Activated CD8-positive, alpha-beta T cell treated with anti-CD3 and anti-CD28 coated beads for 36 hours (primary cell): ENCODE measurements around the gene FGD6. TPM values are rescaled to one million over a fixed set of nuclear protein-coding genes. Genes with fewer than 3 reads are reported as not detected.

Experiments
- ATAC-seq: fragments of 200-7000 bp; cut with Tn5 transposase; one replicate; pipeline ENCODE4 v1.10.0; 2021; ENCODE audit warnings: mild to moderate bottlenecking, moderate library complexity
- CTCF ChIA-PET: fragments of 350-600 bp; sonication (Branson Sonifier 250); formaldehyde crosslinking; loops from one replicate; lab custom pipeline; 2021; ENCODE audit warnings: antibody characterized with exemption; lab: Charles Lee
- POLR2A ChIA-PET: fragments of 350-600 bp; sonication (Branson Sonifier 250); formaldehyde crosslinking; loops from one replicate; lab custom pipeline; 2021; ENCODE audit warnings: antibody characterized with exemption; lab: Charles Lee
- DNase-seq: peaks from one replicate; pipeline ENCODE4 v3.0.0-alpha.2; 2020
- H3K27ac Mint-ChIP-seq: one replicate; pipeline ENCODE4 v1.8.0; 2021; ENCODE audit warnings: mild to moderate bottlenecking, mixed read lengths
- H3K27me3 Mint-ChIP-seq: one replicate; pipeline ENCODE4 v1.8.0; 2021; ENCODE audit warnings: mixed read lengths
- H3K36me3 Mint-ChIP-seq: one replicate; pipeline ENCODE4 v1.8.0; 2021; ENCODE audit warnings: low read depth, mixed read lengths
- H3K4me1 Mint-ChIP-seq: one replicate; pipeline ENCODE4 v1.8.0; 2021; ENCODE audit warnings: low read depth, mixed read lengths
- H3K4me3 Mint-ChIP-seq: one replicate; pipeline ENCODE4 v1.8.0; 2021; ENCODE audit warnings: mild to moderate bottlenecking, moderate library complexity, mixed read lengths
- H3K9me3 Mint-ChIP-seq: one replicate; pipeline ENCODE4 v1.8.0; 2021; ENCODE audit warnings: mixed read lengths
- CTCF ChIP-seq: fragments of 200-600 bp; IDR thresholded peaks from one replicate; pipeline ENCODE4 v1.8.0; 2022; ENCODE audit warnings: antibody characterized with exemption, mild to moderate bottlenecking
- intact Hi-C: fragments of 100-400 bp; cut with micrococcal nuclease; formaldehyde crosslinking; loops from one replicate; pipeline ENCODE4 v1.10.0; 2022
- total RNA-seq, 2 experiments: library from RNA; stranded (reverse); gene quantifications; one replicate each; pipeline ENCODE4 v1.2.3, GENCODE V29; 2021

FGD6 gene
- total RNA-seq, 2 experiments from 2014 or later = 0.41 to 0.54 TPM

DNA sequence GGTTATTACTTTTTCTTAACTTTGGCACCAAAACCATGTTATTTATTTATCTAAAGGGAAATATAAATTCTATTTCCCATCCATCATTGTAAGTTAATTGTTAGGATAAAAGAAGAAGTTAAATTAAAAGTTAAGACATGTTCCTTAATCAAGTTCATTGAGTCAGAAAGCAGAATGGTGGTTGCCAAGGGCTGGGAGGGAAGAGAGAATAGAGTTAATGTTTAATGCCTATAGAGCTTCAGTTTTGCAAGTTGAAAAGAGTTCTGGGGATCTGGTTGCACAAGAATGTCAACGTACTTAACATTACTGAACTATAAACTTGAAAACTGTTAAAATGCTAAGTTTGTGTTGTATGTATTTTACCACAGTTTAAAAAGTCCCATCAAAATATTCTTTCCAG, 80.7 kb downstream of the FGD6 start:
- POLR2A ChIA-PET = no interaction called here
- CTCF ChIA-PET = interaction anchor here (1.3 kb wide), 1 partner anchor 20 kb away, joined by 3 read pairs; no protein-coding TSS in a partner anchor
- TF ChIP-seq CTCF = no peak

DNA sequence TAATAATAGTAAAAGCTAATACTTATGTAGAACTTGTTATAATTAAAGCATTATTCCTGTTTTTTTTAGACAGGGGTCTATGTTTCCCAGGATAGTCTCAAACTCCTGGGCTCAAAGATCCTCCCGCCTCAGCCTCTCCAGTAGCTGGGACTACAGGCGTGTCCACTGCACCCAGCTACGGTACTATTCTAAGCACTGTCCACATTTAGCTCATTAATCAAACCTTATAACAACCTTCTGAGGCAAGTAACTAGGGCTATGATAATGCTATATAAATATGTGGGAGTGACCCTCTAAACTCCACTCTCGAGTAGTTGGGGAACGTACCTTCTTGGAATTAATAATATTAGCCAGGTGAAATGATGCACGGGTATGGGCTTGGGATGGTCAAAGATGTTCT, 83.2 kb downstream of the FGD6 start:
- H3K27me3 Mint-ChIP-seq = no peaks in the 10 kb centered on the region
- ChIA-PET CTCF (interaction anchor here (1.2 kb wide), 1 partner anchor 16 kb away, joined by 4 read pairs; no protein-coding TSS in a partner anchor), POLR2A (no interaction called here)
- no peak for DNase-seq
- no peak overlapping the region for H3K27ac Mint-ChIP-seq
- intact Hi-C loops = no loop called here
- no peak for TF ChIP-seq CTCF
- no peaks in the 10 kb centered on the region for H3K36me3 Mint-ChIP-seq
- H3K9me3 Mint-ChIP-seq = no peaks in the 10 kb centered on the region
- H3K4me3 Mint-ChIP-seq = no peak overlapping the region
- peaks cover 3% of the 10 kb centered on the region for H3K4me1 Mint-ChIP-seq
- no peak for ATAC-seq

More for the DNA sequence above, 80.7 kb downstream of the FGD6 start:
- no peaks in the 10 kb centered on the region for H3K9me3 Mint-ChIP-seq
- DNase-seq (no peak), ATAC-seq (no peak)
- no peaks in the 10 kb centered on the region for H3K27me3 Mint-ChIP-seq
- no peaks in the 10 kb centered on the region for H3K36me3 Mint-ChIP-seq
- intact Hi-C loops = no loop called here
- H3K27ac Mint-ChIP-seq = no peak overlapping the region
- H3K4me1 Mint-ChIP-seq = no peaks in the 10 kb centered on the region
- H3K4me3 Mint-ChIP-seq = no peak overlapping the region

GRCh38 chr12:95131589-95132340, 85.5 kb downstream of the FGD6 start:
- DNase-seq (no peak), ATAC-seq (no peak)
- no peak for TF ChIP-seq CTCF
- no peaks in the 10 kb centered on the region for H3K36me3 Mint-ChIP-seq
- H3K9me3 Mint-ChIP-seq = no peaks in the 10 kb centered on the region
- POLR2A ChIA-PET = no interaction called here
- no peak overlapping the region for H3K27ac Mint-ChIP-seq
- intact Hi-C loops = no loop called here
- no peak overlapping the region for H3K4me3 Mint-ChIP-seq
- H3K27me3 Mint-ChIP-seq = no peaks in the 10 kb centered on the region
- CTCF ChIA-PET = interaction anchor here (1.2 to 2.1 kb wide), 4 partner anchors 15 to 403 kb away, joined by 3 to 5 read pairs (median 3); partner anchors contain the start of gene VEZT
- H3K4me1 Mint-ChIP-seq = peaks cover 3% of the 10 kb centered on the region

- DNase-seq (no peak), ATAC-seq (no peak)
- H3K36me3 Mint-ChIP-seq = no peaks in the 10 kb centered on the region
- no peak overlapping the region for H3K27ac Mint-ChIP-seq
- no peak overlapping the region for H3K4me3 Mint-ChIP-seq
- TF ChIP-seq CTCF = no peak
- no peaks in the 10 kb centered on the region for H3K27me3 Mint-ChIP-seq
- H3K4me1 Mint-ChIP-seq = peaks cover 3% of the 10 kb centered on the region
- intact Hi-C loops = no loop called here
- CTCF ChIA-PET = no interaction called here
- no peaks in the 10 kb centered on the region for H3K9me3 Mint-ChIP-seq
- POLR2A ChIA-PET = no interaction called here
These were observed 87.2 kb downstream of the FGD6 start for GRCh38 chr12:95130096-95130495.

DNA sequence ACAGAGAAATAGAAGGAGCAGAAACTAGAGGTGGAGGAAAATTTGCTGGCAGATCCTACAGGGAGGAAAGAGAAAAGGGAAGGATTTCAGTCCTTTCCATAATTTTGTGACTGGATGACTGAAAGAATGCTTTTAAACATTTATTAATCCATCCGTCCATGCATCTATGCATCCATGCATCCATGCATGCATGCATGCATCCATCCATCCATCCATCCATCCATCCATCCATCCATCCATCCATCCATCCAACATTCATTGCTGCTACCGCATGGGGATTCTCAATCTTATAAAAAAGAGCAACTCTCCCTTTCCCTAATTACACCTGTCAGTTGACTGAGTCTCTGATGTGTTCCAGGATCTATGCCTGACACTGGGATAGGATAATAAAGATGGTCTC, 88.2 kb downstream of the FGD6 start:
- ATAC-seq (no peak), DNase-seq (no peak)
- ChIA-PET POLR2A (no interaction called here), CTCF (no interaction called here)
- Mint-ChIP-seq H3K4me1 (peaks cover 3% of the 10 kb centered on the region), H3K9me3 (no peaks in the 10 kb centered on the region), H3K4me3 (no peak overlapping the region), H3K36me3 (no peaks in the 10 kb centered on the region), H3K27me3 (no peaks in the 10 kb centered on the region), H3K27ac (no peak overlapping the region)
- intact Hi-C loops = no loop called here
- TF ChIP-seq CTCF = no peak
